Osteoblast (primary cell): ENCODE results near the gene FASTKD2. TPM values are rescaled to one million over a fixed set of nuclear protein-coding genes. Genes with fewer than 3 reads are reported as not detected.

Experiments used
- DNase-seq: peaks from one replicate; pipeline ENCODE4 v3.0.0; 2011; ENCODE audit warnings: low spot score, mixed read lengths; ENCODE audit not compliant: insufficient read length; ENCODE audit errors: missing footprints
- H2AFZ ChIP-seq: 2 replicates; pipeline ENCODE4 v1.6.0; 2011; ENCODE audit warnings: mild to moderate bottlenecking, low read length
- H3K27ac ChIP-seq: 2 replicates; pipeline ENCODE4 v1.5.1; 2011; ENCODE audit warnings: mild to moderate bottlenecking, low read depth, low read length, moderate library complexity
- H3K27me3 ChIP-seq: 2 replicates; pipeline ENCODE4 v1.6.0; 2012; ENCODE audit warnings: mild to moderate bottlenecking, control low read depth, inconsistent platforms, low read length, moderate library complexity; ENCODE audit not compliant: insufficient read depth
- H3K36me3 ChIP-seq: 2 replicates; pipeline ENCODE4 v1.5.1; 2011; ENCODE audit warnings: mild to moderate bottlenecking, low read length, control low read depth, moderate library complexity; ENCODE audit not compliant: insufficient read depth
- H3K4me1 ChIP-seq: 2 replicates; pipeline ENCODE4 v1.5.1; 2011; ENCODE audit warnings: mild to moderate bottlenecking, low read length, control low read depth, moderate library complexity; ENCODE audit not compliant: insufficient read depth
- H3K4me2 ChIP-seq: 2 replicates; pipeline ENCODE4 v1.6.0; 2011; ENCODE audit warnings: mild to moderate bottlenecking, low read length; ENCODE audit not compliant: insufficient read depth
- H3K4me3 ChIP-seq: fragments of 200-600 bp; sonication (generic); 3 replicates; pipeline ENCODE4 v1.5.1; 2012; ENCODE audit warnings: mild to moderate bottlenecking, low read length, inconsistent platforms; ENCODE audit not compliant: insufficient read depth
- H3K79me2 ChIP-seq: 2 replicates; pipeline ENCODE4 v1.6.0; 2012; ENCODE audit warnings: mild to moderate bottlenecking, low read length, control low read depth, inconsistent platforms; ENCODE audit not compliant: insufficient read depth
- H3K9me3 ChIP-seq: 2 replicates; pipeline ENCODE4 v1.5.1; 2011; ENCODE audit warnings: low read depth, low read length, control low read depth
- H4K20me1 ChIP-seq: 2 replicates; pipeline ENCODE4 v1.6.0; 2012; ENCODE audit warnings: mild to moderate bottlenecking, low read length, control low read depth; ENCODE audit not compliant: insufficient read depth
- total RNA-seq: library from RNA; depleted of rRNA; stranded (reverse); fragments of >200 nt; gene quantifications from 2 replicates; pipeline ENCODE4 v1.2.3, GENCODE V29; 2012
- TF ChIP-seq, protein P1 (sequence below): IDR thresholded peaks from 2 replicates; pipeline ENCODE4 v1.5.1; 2011; ENCODE audit warnings: mild to moderate bottlenecking, low read depth, low read length, moderate library complexity; ENCODE audit errors: extremely low read depth

The FASTKD2 gene
- total RNA-seq, 1 donor = 35.8 TPM

DNA sequence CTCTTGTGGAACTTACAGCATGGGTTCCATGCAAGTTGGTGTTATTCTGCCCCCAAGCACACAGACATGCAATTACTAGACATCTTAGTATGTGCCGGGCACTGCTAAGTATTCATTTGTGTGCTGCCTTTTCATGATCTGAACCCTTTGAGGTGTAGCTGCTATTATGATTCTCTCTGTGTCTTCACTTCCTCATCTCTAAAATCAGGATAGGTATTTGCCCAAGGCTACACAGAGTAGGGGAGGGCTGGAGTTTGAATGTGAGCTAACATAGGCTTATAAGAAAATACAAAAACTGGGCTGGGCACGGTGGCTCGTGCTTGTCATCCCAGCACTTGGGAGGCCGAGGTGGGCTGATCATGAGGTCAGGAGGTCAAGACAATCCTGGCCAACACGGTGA is 27.2 kb downstream of the FASTKD2 start:
- DNase-seq = no peak
- H4K20me1 ChIP-seq = peaks cover 3% of the 10 kb centered on the region
- TF ChIP-seq, protein P1, sequence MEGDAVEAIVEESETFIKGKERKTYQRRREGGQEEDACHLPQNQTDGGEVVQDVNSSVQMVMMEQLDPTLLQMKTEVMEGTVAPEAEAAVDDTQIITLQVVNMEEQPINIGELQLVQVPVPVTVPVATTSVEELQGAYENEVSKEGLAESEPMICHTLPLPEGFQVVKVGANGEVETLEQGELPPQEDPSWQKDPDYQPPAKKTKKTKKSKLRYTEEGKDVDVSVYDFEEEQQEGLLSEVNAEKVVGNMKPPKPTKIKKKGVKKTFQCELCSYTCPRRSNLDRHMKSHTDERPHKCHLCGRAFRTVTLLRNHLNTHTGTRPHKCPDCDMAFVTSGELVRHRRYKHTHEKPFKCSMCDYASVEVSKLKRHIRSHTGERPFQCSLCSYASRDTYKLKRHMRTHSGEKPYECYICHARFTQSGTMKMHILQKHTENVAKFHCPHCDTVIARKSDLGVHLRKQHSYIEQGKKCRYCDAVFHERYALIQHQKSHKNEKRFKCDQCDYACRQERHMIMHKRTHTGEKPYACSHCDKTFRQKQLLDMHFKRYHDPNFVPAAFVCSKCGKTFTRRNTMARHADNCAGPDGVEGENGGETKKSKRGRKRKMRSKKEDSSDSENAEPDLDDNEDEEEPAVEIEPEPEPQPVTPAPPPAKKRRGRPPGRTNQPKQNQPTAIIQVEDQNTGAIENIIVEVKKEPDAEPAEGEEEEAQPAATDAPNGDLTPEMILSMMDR = no peak
- no peaks in the 10 kb centered on the region for H3K9me3 ChIP-seq
- H3K79me2 ChIP-seq = no peaks in the 10 kb centered on the region
- no peak overlapping the region for H3K4me3 ChIP-seq
- no peak overlapping the region for H2AFZ ChIP-seq
- peaks cover 53% of the 10 kb centered on the region for H3K36me3 ChIP-seq
- no peaks in the 10 kb centered on the region for H3K27me3 ChIP-seq
- H3K27ac ChIP-seq = no peak overlapping the region
- H3K4me2 ChIP-seq = no peak overlapping the region
- no peaks in the 10 kb centered on the region for H3K4me1 ChIP-seq

DNA sequence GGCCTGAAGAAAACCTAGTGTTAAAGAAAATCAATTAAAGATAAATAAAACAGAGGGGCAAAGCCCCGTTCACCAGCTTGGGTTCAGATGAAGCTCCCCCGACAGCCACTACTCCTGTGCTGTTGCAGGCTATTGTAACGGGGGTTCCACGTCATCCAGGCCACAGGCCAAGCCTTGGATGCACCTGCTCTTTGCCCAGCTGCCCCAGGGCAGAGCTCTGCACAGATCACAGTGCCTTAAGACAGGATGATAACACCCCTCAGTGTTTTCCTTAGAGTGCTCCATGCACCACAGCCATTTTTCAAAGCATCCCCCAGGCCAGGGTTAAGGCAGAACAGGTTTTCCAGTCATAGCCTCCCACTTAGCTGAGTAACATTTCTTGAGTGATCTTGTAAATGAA is 32.0 kb downstream of the FASTKD2 start:
- TF ChIP-seq, protein P1 = no peak
- H3K4me2 ChIP-seq = no peak overlapping the region
- no peak for DNase-seq
- H4K20me1 ChIP-seq = no peaks in the 10 kb centered on the region
- H3K36me3 ChIP-seq = peaks cover 10% of the 10 kb centered on the region
- H2AFZ ChIP-seq = no peak overlapping the region
- no peaks in the 10 kb centered on the region for H3K79me2 ChIP-seq
- peaks cover 3% of the 10 kb centered on the region for H3K4me1 ChIP-seq
- no peaks in the 10 kb centered on the region for H3K27me3 ChIP-seq
- H3K27ac ChIP-seq = no peak overlapping the region
- no peak overlapping the region for H3K4me3 ChIP-seq
- H3K9me3 ChIP-seq = no peaks in the 10 kb centered on the region

DNA sequence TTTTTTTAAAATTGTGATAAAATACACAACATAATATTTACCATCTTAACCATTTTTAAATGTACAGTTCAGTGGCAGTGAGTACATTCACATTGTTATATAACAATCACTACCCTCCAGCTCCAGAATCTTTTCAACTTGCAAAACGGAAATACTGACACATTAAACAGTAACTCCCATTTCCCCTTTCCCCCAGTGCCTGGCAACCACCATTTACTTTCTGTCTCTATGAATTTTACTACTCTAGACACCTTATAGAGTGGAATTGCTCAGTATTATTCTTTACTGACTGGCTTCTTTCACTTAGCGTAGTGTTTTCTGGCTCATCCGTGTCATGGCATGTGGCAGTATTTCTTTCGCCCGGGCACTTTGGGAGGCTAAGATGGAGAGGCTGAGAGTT is 32.6 kb downstream of the FASTKD2 start:
- Histone ChIP-seq H4K20me1 (no peaks in the 10 kb centered on the region), H3K4me3 (no peak overlapping the region), H3K27ac (no peak overlapping the region), H3K36me3 (peaks cover 6% of the 10 kb centered on the region), H3K9me3 (no peaks in the 10 kb centered on the region), H3K27me3 (no peaks in the 10 kb centered on the region), H3K4me1 (peaks cover 3% of the 10 kb centered on the region), H3K4me2 (no peak overlapping the region), H3K79me2 (no peaks in the 10 kb centered on the region), H2AFZ (no peak overlapping the region)
- DNase-seq = no peak
- TF ChIP-seq, protein P1 = no peak

DNA sequence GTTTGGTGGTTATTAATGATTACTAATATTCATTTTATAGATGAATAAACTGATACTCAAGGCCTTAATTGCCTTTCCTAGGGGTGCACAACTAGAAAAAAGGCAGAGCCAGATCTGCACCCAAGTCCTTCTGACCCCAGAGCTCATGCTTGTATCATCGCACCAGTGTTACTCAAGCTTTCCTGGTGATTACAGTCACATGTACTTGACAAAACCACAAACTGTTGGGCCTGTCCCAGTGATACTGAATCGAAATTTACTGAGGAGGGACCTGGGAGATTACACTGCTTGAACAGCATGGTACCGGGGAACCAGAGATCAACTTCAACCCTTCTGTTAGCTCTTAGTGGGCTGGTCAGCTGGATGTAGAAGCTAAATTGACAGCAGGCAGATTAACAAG is 33.7 kb downstream of the FASTKD2 start:
- Histone ChIP-seq H3K79me2 (no peaks in the 10 kb centered on the region), H3K4me2 (no peak overlapping the region), H3K4me1 (peaks cover 3% of the 10 kb centered on the region), H3K36me3 (no peaks in the 10 kb centered on the region), H3K4me3 (no peak overlapping the region), H3K9me3 (no peaks in the 10 kb centered on the region), H2AFZ (no peak overlapping the region), H4K20me1 (no peaks in the 10 kb centered on the region), H3K27me3 (no peaks in the 10 kb centered on the region), H3K27ac (no peak overlapping the region)
- TF ChIP-seq, protein P1 = no peak
- no peak for DNase-seq
